H9 (cell line): ENCODE results near the gene SACM1L. TPM values are rescaled to one million over a fixed set of nuclear protein-coding genes. Genes with fewer than 3 reads are reported as not detected.
A peak's percentile ranks its signal among the peaks of the same experiment; 100 is the strongest.

Source experiments
- DNase-seq: peaks from one replicate; pipeline ENCODE4 v3.0.0-alpha.2; 2017
- H2AFZ ChIP-seq: one replicate; pipeline ENCODE4 v1.6.1; 2013; ENCODE audit warnings: mild to moderate bottlenecking, low read length, control low read depth, moderate library complexity
- H2AK5ac ChIP-seq: 2 replicates; pipeline ENCODE4 v1.6.1; 2013; ENCODE audit warnings: low read length, control low read depth, mixed read lengths; ENCODE audit not compliant: insufficient read length
- H2BK120ac ChIP-seq: one replicate; pipeline ENCODE4 v1.6.1; 2013; ENCODE audit warnings: low read depth, mild to moderate bottlenecking, low read length, control low read depth, inconsistent platforms; ENCODE audit not compliant: poor library complexity, severe bottlenecking
- H2BK12ac ChIP-seq: 2 replicates; pipeline ENCODE4 v1.6.1; 2013; ENCODE audit warnings: low read length, control low read depth, mixed read lengths, low read depth; ENCODE audit not compliant: insufficient read length
- H2BK15ac ChIP-seq: 2 replicates; pipeline ENCODE4 v1.6.1; 2013; ENCODE audit warnings: low read depth, low read length, control low read depth
- H2BK20ac ChIP-seq: one replicate; pipeline ENCODE4 v1.6.1; 2013; ENCODE audit warnings: low read depth, mild to moderate bottlenecking, low read length, control low read depth, inconsistent platforms; ENCODE audit not compliant: poor library complexity, severe bottlenecking
- H2BK5ac ChIP-seq: 2 replicates; pipeline ENCODE4 v1.6.1; 2013; ENCODE audit warnings: low read length, control low read depth, mixed read lengths; ENCODE audit not compliant: insufficient read length
- H3K14ac ChIP-seq: 2 replicates; pipeline ENCODE4 v1.6.1; 2013; ENCODE audit warnings: low read length, control low read depth; ENCODE audit not compliant: insufficient read depth
- H3K18ac ChIP-seq: 2 replicates; pipeline ENCODE4 v1.6.1; 2013; ENCODE audit warnings: low read depth, mild to moderate bottlenecking, mixed read lengths, low read length, control low read depth; ENCODE audit not compliant: insufficient read length
- H3K23ac ChIP-seq: 2 replicates; pipeline ENCODE4 v1.6.1; 2013; ENCODE audit warnings: low read length, control low read depth, mixed read lengths, low read depth; ENCODE audit not compliant: insufficient read length
- H3K23me2 ChIP-seq: 2 replicates; pipeline ENCODE4 v1.6.1; 2013; ENCODE audit warnings: low read depth, mild to moderate bottlenecking, mixed read lengths, low read length, control low read depth; ENCODE audit not compliant: insufficient read length, poor library complexity, severe bottlenecking
- H3K27ac ChIP-seq: 2 replicates; pipeline ENCODE4 v1.5.1; 2013; ENCODE audit warnings: low read length, control low read depth, mixed read lengths, low read depth; ENCODE audit not compliant: insufficient read length
- H3K27me3 ChIP-seq: 2 replicates; pipeline ENCODE4 v1.6.1; 2013; ENCODE audit warnings: low read length, control low read depth, inconsistent platforms; ENCODE audit not compliant: insufficient read depth
- H3K4ac ChIP-seq: 2 replicates; pipeline ENCODE4 v1.6.1; 2013; ENCODE audit warnings: low read depth, mild to moderate bottlenecking, control low read depth, inconsistent platforms, low read length, moderate library complexity
- H3K4me1 ChIP-seq: 2 replicates; pipeline ENCODE4 v1.6.1; 2013; ENCODE audit warnings: low read length, control low read depth, inconsistent platforms; ENCODE audit not compliant: insufficient read depth
- H3K4me2 ChIP-seq: 2 replicates; pipeline ENCODE4 v1.6.1; 2013; ENCODE audit warnings: low read length, control low read depth, mixed read lengths; ENCODE audit not compliant: insufficient read length, insufficient read depth
- H3K56ac ChIP-seq: 2 replicates; pipeline ENCODE4 v1.6.1; 2013; ENCODE audit warnings: low read depth, mild to moderate bottlenecking, mixed read lengths, low read length, control low read depth; ENCODE audit not compliant: insufficient read length
- H3K79me1 ChIP-seq: 2 replicates; pipeline ENCODE4 v1.6.1; 2013; ENCODE audit warnings: low read depth, mild to moderate bottlenecking, moderate library complexity, low read length, control low read depth, inconsistent platforms; ENCODE audit not compliant: insufficient read depth, poor library complexity, severe bottlenecking
- H3K79me2 ChIP-seq: 2 replicates; pipeline ENCODE4 v1.6.1; 2013; ENCODE audit warnings: low read length, control low read depth, inconsistent platforms; ENCODE audit not compliant: insufficient read depth
- H3K9ac ChIP-seq: 2 replicates; pipeline ENCODE4 v1.6.1; 2013; ENCODE audit warnings: low read length, control low read depth, mixed read lengths; ENCODE audit not compliant: insufficient read length; ENCODE audit errors: extremely low read depth
- H3K9me3 ChIP-seq: one replicate; pipeline ENCODE4 v1.6.1; 2013; ENCODE audit warnings: low read depth, low read length, inconsistent platforms; ENCODE audit not compliant: control insufficient read depth
- H3T11ph ChIP-seq: one replicate; pipeline ENCODE4 v1.6.1; 2013; ENCODE audit warnings: mild to moderate bottlenecking, low read length, control low read depth, inconsistent platforms
- H4K20me1 ChIP-seq: one replicate; pipeline ENCODE4 v1.6.1; 2013; ENCODE audit not compliant: control insufficient read depth, insufficient read length, insufficient read depth
- H4K5ac ChIP-seq: 2 replicates; pipeline ENCODE4 v1.6.1; 2013; ENCODE audit warnings: low read depth, mild to moderate bottlenecking, mixed read lengths, low read length, control low read depth; ENCODE audit not compliant: insufficient read length
- H4K8ac ChIP-seq: replicated peaks from 2 replicates; pipeline ENCODE4 v1.6.1; 2013; ENCODE audit warnings: low read length, control low read depth, mixed read lengths, low read depth; ENCODE audit not compliant: insufficient read length
- H4K91ac ChIP-seq: 2 replicates; pipeline ENCODE4 v1.6.1; 2013; ENCODE audit warnings: low read depth, mild to moderate bottlenecking, moderate library complexity, mixed read lengths, low read length, control low read depth; ENCODE audit not compliant: insufficient read length
- H3K27ac Mint-ChIP-seq, 3 experiments: 2 replicates in 2 of 3; 3 replicates in 1 of 3; pipeline ENCODE4 v1.8.0; 2020 to 2021; ENCODE audit warnings: mixed read lengths in 3 of 3, mild to moderate bottlenecking in 1 of 3, moderate library complexity in 1 of 3
- H3K27me3 Mint-ChIP-seq: 2 replicates; pipeline ENCODE4 v1.8.0; 2021; ENCODE audit warnings: low read depth, mild to moderate bottlenecking, moderate library complexity, mixed read lengths
- H3K36me3 Mint-ChIP-seq, 3 experiments: 2 replicates in 2 of 3; 3 replicates in 1 of 3; pipeline ENCODE4 v1.8.0; 2020 to 2021; ENCODE audit warnings: low read depth in 3 of 3, mixed read lengths in 3 of 3; ENCODE audit not compliant: insufficient read depth in 1 of 3
- H3K4me1 Mint-ChIP-seq, 2 experiments: 2 replicates each; pipeline ENCODE4 v1.8.0; 2020; ENCODE audit warnings: mixed read lengths in 2 of 2
- H3K4me3 Mint-ChIP-seq, 2 experiments: 2 replicates in 1 of 2; 3 replicates in 1 of 2; pipeline ENCODE4 v1.8.0; 2020 to 2021; ENCODE audit warnings: mild to moderate bottlenecking in 2 of 2, mixed read lengths in 2 of 2, moderate library complexity in 1 of 2
- H3K9me3 Mint-ChIP-seq, 2 experiments: 2 replicates in 1 of 2; 3 replicates in 1 of 2; pipeline ENCODE4 v1.8.0; 2020; ENCODE audit warnings: mild to moderate bottlenecking in 2 of 2, mixed read lengths in 2 of 2, moderate library complexity in 1 of 2
- WGBS: extraction: QIAGEN DNeasy Blood & Tissue Kit; methylation state at CpG from one replicate; pipeline ENCODE4 v1.1.7; 2013; ENCODE audit warnings: missing lambda C conversion rate, low lambda C conversion rate, mixed read lengths; ENCODE audit not compliant: insufficient read length; ENCODE audit errors: extremely low coverage; 5-methylcytosine and 5-hydroxymethylcytosine counted together
- total RNA-seq: library from RNA; stranded (reverse); gene quantifications from 2 replicates; pipeline ENCODE4 v1.2.1, GENCODE V29; 2021
- TF ChIP-seq, protein P1 (sequence below): fragments of 200-600 bp; sonication (generic); conservative IDR thresholded peaks from 3 replicates; pipeline ENCODE4 v1.8.0; 2021; ENCODE audit warnings: antibody characterized with exemption, mild to moderate bottlenecking

Gene SACM1L
- total RNA-seq, 1 experiment from 2014 or later = 52.8 TPM

DNA sequence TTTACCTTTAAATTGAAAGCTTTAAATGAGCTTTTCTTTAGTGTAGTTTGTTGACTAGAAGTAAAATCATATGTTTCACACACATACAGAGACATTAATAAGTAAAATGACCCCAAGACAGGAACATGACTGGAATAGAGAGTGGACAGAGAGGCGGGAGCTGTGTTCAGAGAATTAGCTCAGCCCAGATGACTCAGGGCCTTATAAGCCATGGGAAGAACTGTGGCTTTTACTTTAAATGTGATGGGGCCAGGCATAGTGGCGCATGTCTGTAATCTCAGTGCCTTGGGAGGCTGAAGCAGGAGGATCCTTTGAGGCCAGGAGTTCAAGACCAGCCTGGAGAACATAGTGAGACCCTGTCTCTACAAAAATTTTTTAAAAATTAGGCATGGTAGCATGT lies 26.7 kb downstream of the SACM1L start:
- Histone ChIP-seq H3K79me1 (peaks cover 2% of the 10 kb centered on the region), H2BK120ac (no peak overlapping the region)
- no CpG with 5 or more reads among the region's 2 CpGs for WGBS

More for the DNA sequence above, 26.7 kb downstream of the SACM1L start:
- Histone ChIP-seq H4K20me1 (peaks cover 2% of the 10 kb centered on the region), H2BK15ac (no peak overlapping the region), H2BK20ac (no peak overlapping the region), H2BK5ac (no peak overlapping the region), H4K91ac (no peak overlapping the region), H3K14ac (no peak overlapping the region), H4K8ac (no peak overlapping the region), H3K79me2 (no peaks in the 10 kb centered on the region), H3K27ac (no peak overlapping the region), H3K9ac (no peak overlapping the region), H3K56ac (no peak overlapping the region), H4K5ac (no peak overlapping the region), H3K4ac (no peak overlapping the region), H2BK12ac (no peak overlapping the region), H3K18ac (no peak overlapping the region), H3K23ac (no peak overlapping the region), H2AFZ (no peak overlapping the region), H3K27me3 (no peaks in the 10 kb centered on the region), H3K4me1 (no peaks in the 10 kb centered on the region; the same call in 1 of the 2 replicates), H3K9me3 (no peaks in the 10 kb centered on the region), H3K23me2 (no peaks in the 10 kb centered on the region), H3T11ph (no peak overlapping the region), H3K4me2 (no peak overlapping the region), H2AK5ac (no peak overlapping the region)
- H3K4me3 Mint-ChIP-seq = no peak overlapping the region
- no peaks in the 10 kb centered on the region for H3K9me3 Mint-ChIP-seq
- DNase-seq = no peak
- TF ChIP-seq, protein P1, sequence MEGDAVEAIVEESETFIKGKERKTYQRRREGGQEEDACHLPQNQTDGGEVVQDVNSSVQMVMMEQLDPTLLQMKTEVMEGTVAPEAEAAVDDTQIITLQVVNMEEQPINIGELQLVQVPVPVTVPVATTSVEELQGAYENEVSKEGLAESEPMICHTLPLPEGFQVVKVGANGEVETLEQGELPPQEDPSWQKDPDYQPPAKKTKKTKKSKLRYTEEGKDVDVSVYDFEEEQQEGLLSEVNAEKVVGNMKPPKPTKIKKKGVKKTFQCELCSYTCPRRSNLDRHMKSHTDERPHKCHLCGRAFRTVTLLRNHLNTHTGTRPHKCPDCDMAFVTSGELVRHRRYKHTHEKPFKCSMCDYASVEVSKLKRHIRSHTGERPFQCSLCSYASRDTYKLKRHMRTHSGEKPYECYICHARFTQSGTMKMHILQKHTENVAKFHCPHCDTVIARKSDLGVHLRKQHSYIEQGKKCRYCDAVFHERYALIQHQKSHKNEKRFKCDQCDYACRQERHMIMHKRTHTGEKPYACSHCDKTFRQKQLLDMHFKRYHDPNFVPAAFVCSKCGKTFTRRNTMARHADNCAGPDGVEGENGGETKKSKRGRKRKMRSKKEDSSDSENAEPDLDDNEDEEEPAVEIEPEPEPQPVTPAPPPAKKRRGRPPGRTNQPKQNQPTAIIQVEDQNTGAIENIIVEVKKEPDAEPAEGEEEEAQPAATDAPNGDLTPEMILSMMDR = no peak
- H3K4me1 Mint-ChIP-seq = peaks cover 0 to 3% of the 10 kb centered on the region in 2 experiments; a peak in 1 of 4 replicates
- H3K36me3 Mint-ChIP-seq = peaks cover 13 to 53% (median 49%) of the 10 kb centered on the region in 3 experiments; a peak in 6 of 7 replicates
- H3K27me3 Mint-ChIP-seq = no peaks in the 10 kb centered on the region
- peak overlapping the region in 1 of 3 experiments; percentile 15; a peak in 2 of 7 replicates for H3K27ac Mint-ChIP-seq
